ENCODE results near the gene ABCA5.

GRCh38 chr17:69326377-69327059, 415 bp downstream of the ABCA5 start:
- no peak for TF ChIP-seq TCF12 (IDR thresholded peaks at IDR 0.05; ENCODE audit: low read depth)
- no peak for TF ChIP-seq RAD21 (IDR thresholded peaks at IDR 0.05; ENCODE audit: low read depth)
- no peak for TF ChIP-seq EP300 (IDR thresholded peaks at IDR 0.05; ENCODE audit: borderline replicate concordance)
- TF ChIP-seq YY1 (IDR thresholded peaks at IDR 0.05; ENCODE audit: low read depth), result no peak
- TF ChIP-seq, protein P1, sequence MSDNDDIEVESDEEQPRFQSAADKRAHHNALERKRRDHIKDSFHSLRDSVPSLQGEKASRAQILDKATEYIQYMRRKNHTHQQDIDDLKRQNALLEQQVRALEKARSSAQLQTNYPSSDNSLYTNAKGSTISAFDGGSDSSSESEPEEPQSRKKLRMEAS (IDR thresholded peaks at IDR 0.05), result no peak
- no peak for TF ChIP-seq CEBPB (IDR thresholded peaks at IDR 0.05)
- no peak for TF ChIP-seq CREB1 (IDR thresholded peaks at IDR 0.05; ENCODE audit: low read depth)
- no peak for TF ChIP-seq FOXM1 (IDR thresholded peaks at IDR 0.05; ENCODE audit: borderline replicate concordance, low read depth)
- TF ChIP-seq, protein P2, sequence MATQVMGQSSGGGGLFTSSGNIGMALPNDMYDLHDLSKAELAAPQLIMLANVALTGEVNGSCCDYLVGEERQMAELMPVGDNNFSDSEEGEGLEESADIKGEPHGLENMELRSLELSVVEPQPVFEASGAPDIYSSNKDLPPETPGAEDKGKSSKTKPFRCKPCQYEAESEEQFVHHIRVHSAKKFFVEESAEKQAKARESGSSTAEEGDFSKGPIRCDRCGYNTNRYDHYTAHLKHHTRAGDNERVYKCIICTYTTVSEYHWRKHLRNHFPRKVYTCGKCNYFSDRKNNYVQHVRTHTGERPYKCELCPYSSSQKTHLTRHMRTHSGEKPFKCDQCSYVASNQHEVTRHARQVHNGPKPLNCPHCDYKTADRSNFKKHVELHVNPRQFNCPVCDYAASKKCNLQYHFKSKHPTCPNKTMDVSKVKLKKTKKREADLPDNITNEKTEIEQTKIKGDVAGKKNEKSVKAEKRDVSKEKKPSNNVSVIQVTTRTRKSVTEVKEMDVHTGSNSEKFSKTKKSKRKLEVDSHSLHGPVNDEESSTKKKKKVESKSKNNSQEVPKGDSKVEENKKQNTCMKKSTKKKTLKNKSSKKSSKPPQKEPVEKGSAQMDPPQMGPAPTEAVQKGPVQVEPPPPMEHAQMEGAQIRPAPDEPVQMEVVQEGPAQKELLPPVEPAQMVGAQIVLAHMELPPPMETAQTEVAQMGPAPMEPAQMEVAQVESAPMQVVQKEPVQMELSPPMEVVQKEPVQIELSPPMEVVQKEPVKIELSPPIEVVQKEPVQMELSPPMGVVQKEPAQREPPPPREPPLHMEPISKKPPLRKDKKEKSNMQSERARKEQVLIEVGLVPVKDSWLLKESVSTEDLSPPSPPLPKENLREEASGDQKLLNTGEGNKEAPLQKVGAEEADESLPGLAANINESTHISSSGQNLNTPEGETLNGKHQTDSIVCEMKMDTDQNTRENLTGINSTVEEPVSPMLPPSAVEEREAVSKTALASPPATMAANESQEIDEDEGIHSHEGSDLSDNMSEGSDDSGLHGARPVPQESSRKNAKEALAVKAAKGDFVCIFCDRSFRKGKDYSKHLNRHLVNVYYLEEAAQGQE (IDR thresholded peaks at IDR 0.05; ENCODE audit: low read depth), result no peak
- TF ChIP-seq, protein P3, sequence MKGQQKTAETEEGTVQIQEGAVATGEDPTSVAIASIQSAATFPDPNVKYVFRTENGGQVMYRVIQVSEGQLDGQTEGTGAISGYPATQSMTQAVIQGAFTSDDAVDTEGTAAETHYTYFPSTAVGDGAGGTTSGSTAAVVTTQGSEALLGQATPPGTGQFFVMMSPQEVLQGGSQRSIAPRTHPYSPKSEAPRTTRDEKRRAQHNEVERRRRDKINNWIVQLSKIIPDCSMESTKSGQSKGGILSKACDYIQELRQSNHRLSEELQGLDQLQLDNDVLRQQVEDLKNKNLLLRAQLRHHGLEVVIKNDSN (IDR thresholded peaks at IDR 0.05), result no peak
